Neural cell (in vitro differentiated cells): ENCODE measurements around the gene MPP1. TPM values are rescaled to one million over a fixed set of nuclear protein-coding genes. Genes with fewer than 3 reads are reported as not detected.

ENCODE experiments used
- H2AFZ ChIP-seq: fragments of 200-600, 300-800 bp; sonication (generic), shearing (Covaris generic); 2 replicates; pipeline ENCODE4 v1.6.0; 2014; ENCODE audit warnings: low read depth, mild to moderate bottlenecking, antibody characterized with exemption, low read length, moderate library complexity
- H3F3A ChIP-seq: fragments of 200-600 bp; shearing (Covaris generic); 2 replicates; pipeline ENCODE4 v1.6.1; 2016; ENCODE audit warnings: mild to moderate bottlenecking, moderate library complexity, mixed read lengths, antibody characterized with exemption, low read length; ENCODE audit not compliant: insufficient read depth, poor library complexity, severe bottlenecking
- H3K27ac ChIP-seq: fragments of 200-600, 300-800 bp; sonication (generic), shearing (Covaris generic); 2 replicates; pipeline ENCODE4 v1.5.1; 2014; ENCODE audit warnings: mild to moderate bottlenecking, low read length, moderate library complexity
- H3K27me3 ChIP-seq: fragments of 300-800, 200-600 bp; sonication (generic), shearing (Covaris generic); 2 replicates; pipeline ENCODE4 v1.6.0; 2014; ENCODE audit warnings: mild to moderate bottlenecking, low read depth, low read length, moderate library complexity; ENCODE audit not compliant: insufficient read depth
- H3K36me3 ChIP-seq: fragments of 300-800, 200-600 bp; sonication (generic), shearing (Covaris generic); 2 replicates; pipeline ENCODE4 v1.5.1; 2014; ENCODE audit warnings: mild to moderate bottlenecking, antibody characterized with exemption, low read length, moderate library complexity; ENCODE audit not compliant: insufficient read depth
- H3K4me2 ChIP-seq: fragments of 300-800, 200-600 bp; sonication (generic), shearing (Covaris generic); 2 replicates; pipeline ENCODE4 v1.6.0; 2014; ENCODE audit warnings: mild to moderate bottlenecking, low read length
- H3K4me3 ChIP-seq: fragments of 300-800, 200-600 bp; sonication (generic), shearing (Covaris generic); 2 replicates; pipeline ENCODE4 v1.5.1; 2014; ENCODE audit warnings: mild to moderate bottlenecking, low read length, moderate library complexity
- H3K79me2 ChIP-seq: fragments of 200-600 bp; shearing (Covaris generic); replicated peaks from 2 replicates; pipeline ENCODE4 v1.6.0; 2014; ENCODE audit warnings: mild to moderate bottlenecking, low read length, moderate library complexity; ENCODE audit not compliant: insufficient read depth
- H3K9ac ChIP-seq: fragments of 300-800, 200-600 bp; sonication (generic), shearing (Covaris generic); 2 replicates; pipeline ENCODE4 v1.6.1; 2016; ENCODE audit warnings: mild to moderate bottlenecking, low read length, mixed read lengths
- H3K9me2 ChIP-seq: fragments of 200-600 bp; shearing (Covaris generic); 2 replicates; pipeline ENCODE4 v1.6.1; 2016; ENCODE audit warnings: mild to moderate bottlenecking, low read length, mixed read lengths; ENCODE audit not compliant: insufficient read depth
- H3K9me3 ChIP-seq: fragments of 200-600, 300-800 bp; sonication (generic), shearing (Covaris generic); 2 replicates; pipeline ENCODE4 v1.6.1; 2016; ENCODE audit warnings: mild to moderate bottlenecking, mixed run types, low read length, moderate library complexity, mixed read lengths
- H4K20me1 ChIP-seq: fragments of 200-600 bp; shearing (Covaris generic); 2 replicates; pipeline ENCODE4 v1.6.1; 2016; ENCODE audit warnings: mild to moderate bottlenecking, mixed run types; ENCODE audit not compliant: insufficient read depth
- EP300 ChIP-seq: fragments of 450-650 bp; conservative IDR thresholded peaks from 2 replicates; pipeline ENCODE4 v1.6.1; 2014; ENCODE audit warnings: antibody characterized with exemption, mild to moderate bottlenecking, moderate library complexity; ENCODE audit not compliant: poor library complexity, severe bottlenecking
- EZH2 ChIP-seq: fragments of 200-600, 300-800 bp; shearing (Covaris generic), sonication (generic); IDR thresholded peaks from 2 replicates; pipeline ENCODE4 v1.6.1; 2014; ENCODE audit warnings: antibody characterized with exemption, low read length, borderline replicate concordance, mild to moderate bottlenecking; ENCODE audit not compliant: insufficient read depth, poor library complexity, severe bottlenecking
- MXI1 ChIP-seq: fragments of 450-650 bp; conservative IDR thresholded peaks from 2 replicates; pipeline ENCODE4 v1.6.1; 2014; ENCODE audit warnings: antibody characterized with exemption, mild to moderate bottlenecking; ENCODE audit not compliant: poor library complexity, severe bottlenecking
- POLR2AphosphoS5 ChIP-seq: IDR thresholded peaks from 2 replicates; pipeline ENCODE4 v1.6.1; 2012
- RAD21 ChIP-seq: fragments of 450-650 bp; conservative IDR thresholded peaks from 2 replicates; pipeline ENCODE4 v1.6.1; 2014; ENCODE audit warnings: antibody characterized with exemption, mild to moderate bottlenecking, moderate library complexity
- SMC3 ChIP-seq: fragments of 450-650 bp; conservative IDR thresholded peaks from 2 replicates; pipeline ENCODE4 v1.6.1; 2014; ENCODE audit warnings: antibody characterized with exemption, mild to moderate bottlenecking, moderate library complexity; ENCODE audit not compliant: poor library complexity
- TAF1 ChIP-seq: IDR thresholded peaks from 2 replicates; pipeline ENCODE4 v1.6.1; 2012; ENCODE audit warnings: low read depth
- polyA plus RNA-seq: library from polyadenylated mRNA; depleted of rRNA; stranded (reverse); fragments of >200 nt; gene quantifications from 2 replicates; pipeline ENCODE4 v1.2.3, GENCODE V29; 2014
- TF ChIP-seq, protein P1 (sequence below): IDR thresholded peaks from 2 replicates; pipeline ENCODE4 v1.6.1; 2012; ENCODE audit warnings: borderline replicate concordance
- TF ChIP-seq, protein P2 (sequence below): fragments of 450-650 bp; IDR thresholded peaks from 2 replicates; pipeline ENCODE4 v1.5.1; 2014; ENCODE audit warnings: antibody characterized with exemption, mild to moderate bottlenecking, moderate library complexity; ENCODE audit not compliant: poor library complexity, severe bottlenecking

The MPP1 gene
- polyA plus RNA-seq, 1 donor from 2014 or later = 17.5 TPM

DNA sequence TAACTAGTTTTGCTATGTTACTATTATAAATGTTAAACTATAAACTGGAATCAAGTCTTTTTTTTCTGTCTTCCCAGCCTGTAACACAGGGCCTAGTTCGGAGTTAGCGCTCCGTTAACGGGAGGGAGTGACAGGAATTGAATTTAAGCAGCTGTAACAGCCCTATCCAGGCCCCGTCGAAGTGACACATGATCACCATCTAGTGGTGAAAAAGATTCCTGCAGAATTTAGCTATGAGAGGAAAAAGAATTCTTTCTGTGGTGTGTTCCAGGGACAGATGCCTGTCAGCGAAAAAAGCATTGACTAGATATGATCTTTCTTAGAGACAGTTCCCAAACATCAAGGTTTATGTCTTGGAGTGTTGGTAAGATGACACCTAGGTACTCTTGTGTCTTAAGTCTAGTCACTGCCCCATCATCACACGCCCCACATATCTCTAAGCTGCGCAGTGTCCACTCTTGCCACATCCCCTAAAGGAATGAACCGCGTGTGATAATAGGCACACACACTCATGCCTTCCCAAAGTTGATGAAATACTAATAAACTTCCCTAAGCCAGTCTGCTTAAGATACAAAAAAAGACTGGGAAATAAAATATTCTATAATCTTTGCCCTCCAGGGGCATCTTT is 56.5 kb downstream of the MPP1 start:
- Histone ChIP-seq H3K36me3 (no peaks in the 10 kb centered on the region), H3K9ac (no peak overlapping the region), H3K9me2 (no peaks in the 10 kb centered on the region), H3K9me3 (no peaks in the 10 kb centered on the region), H3K27me3 (peaks cover 37% of the 10 kb centered on the region), H3K4me2 (no peak overlapping the region), H3K4me3 (no peak overlapping the region), H3K27ac (no peak overlapping the region), H3F3A (no peaks in the 10 kb centered on the region), H4K20me1 (no peaks in the 10 kb centered on the region), H2AFZ (no peak overlapping the region), H3K79me2 (no peaks in the 10 kb centered on the region)
- TF ChIP-seq, protein P1, sequence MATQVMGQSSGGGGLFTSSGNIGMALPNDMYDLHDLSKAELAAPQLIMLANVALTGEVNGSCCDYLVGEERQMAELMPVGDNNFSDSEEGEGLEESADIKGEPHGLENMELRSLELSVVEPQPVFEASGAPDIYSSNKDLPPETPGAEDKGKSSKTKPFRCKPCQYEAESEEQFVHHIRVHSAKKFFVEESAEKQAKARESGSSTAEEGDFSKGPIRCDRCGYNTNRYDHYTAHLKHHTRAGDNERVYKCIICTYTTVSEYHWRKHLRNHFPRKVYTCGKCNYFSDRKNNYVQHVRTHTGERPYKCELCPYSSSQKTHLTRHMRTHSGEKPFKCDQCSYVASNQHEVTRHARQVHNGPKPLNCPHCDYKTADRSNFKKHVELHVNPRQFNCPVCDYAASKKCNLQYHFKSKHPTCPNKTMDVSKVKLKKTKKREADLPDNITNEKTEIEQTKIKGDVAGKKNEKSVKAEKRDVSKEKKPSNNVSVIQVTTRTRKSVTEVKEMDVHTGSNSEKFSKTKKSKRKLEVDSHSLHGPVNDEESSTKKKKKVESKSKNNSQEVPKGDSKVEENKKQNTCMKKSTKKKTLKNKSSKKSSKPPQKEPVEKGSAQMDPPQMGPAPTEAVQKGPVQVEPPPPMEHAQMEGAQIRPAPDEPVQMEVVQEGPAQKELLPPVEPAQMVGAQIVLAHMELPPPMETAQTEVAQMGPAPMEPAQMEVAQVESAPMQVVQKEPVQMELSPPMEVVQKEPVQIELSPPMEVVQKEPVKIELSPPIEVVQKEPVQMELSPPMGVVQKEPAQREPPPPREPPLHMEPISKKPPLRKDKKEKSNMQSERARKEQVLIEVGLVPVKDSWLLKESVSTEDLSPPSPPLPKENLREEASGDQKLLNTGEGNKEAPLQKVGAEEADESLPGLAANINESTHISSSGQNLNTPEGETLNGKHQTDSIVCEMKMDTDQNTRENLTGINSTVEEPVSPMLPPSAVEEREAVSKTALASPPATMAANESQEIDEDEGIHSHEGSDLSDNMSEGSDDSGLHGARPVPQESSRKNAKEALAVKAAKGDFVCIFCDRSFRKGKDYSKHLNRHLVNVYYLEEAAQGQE = no peak
- TF ChIP-seq TAF1 (no peak), RAD21 (peak; percentile 63), EP300 (no peak), SMC3 (peak; percentile 58), MXI1 (no peak)
- TF ChIP-seq, protein P2, sequence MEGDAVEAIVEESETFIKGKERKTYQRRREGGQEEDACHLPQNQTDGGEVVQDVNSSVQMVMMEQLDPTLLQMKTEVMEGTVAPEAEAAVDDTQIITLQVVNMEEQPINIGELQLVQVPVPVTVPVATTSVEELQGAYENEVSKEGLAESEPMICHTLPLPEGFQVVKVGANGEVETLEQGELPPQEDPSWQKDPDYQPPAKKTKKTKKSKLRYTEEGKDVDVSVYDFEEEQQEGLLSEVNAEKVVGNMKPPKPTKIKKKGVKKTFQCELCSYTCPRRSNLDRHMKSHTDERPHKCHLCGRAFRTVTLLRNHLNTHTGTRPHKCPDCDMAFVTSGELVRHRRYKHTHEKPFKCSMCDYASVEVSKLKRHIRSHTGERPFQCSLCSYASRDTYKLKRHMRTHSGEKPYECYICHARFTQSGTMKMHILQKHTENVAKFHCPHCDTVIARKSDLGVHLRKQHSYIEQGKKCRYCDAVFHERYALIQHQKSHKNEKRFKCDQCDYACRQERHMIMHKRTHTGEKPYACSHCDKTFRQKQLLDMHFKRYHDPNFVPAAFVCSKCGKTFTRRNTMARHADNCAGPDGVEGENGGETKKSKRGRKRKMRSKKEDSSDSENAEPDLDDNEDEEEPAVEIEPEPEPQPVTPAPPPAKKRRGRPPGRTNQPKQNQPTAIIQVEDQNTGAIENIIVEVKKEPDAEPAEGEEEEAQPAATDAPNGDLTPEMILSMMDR = peak; percentile 69

DNA sequence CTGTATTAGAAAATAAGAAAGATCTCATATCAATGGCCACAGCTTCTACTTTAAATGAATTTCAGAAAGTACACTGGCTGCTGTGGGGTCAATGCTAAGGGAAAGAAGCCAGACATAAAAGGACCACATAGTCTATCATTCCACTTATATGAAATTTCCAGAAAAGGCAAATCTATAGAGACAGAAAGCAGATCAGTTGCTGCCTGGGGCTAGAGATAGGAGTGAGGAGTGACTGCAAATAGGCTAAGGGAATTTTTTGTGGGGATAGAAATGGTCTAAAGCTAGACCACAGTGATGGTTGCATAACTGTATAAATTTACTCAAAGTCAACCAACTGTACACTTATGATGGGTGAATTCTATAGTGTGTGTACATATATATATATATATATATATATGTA is 62.7 kb downstream of the MPP1 start:
- Histone ChIP-seq H3K36me3 (no peaks in the 10 kb centered on the region), H4K20me1 (no peaks in the 10 kb centered on the region), H3K9me3 (no peaks in the 10 kb centered on the region), H3K27me3 (no peaks in the 10 kb centered on the region), H3K4me2 (no peak overlapping the region), H3K9ac (no peak overlapping the region), H3K9me2 (no peaks in the 10 kb centered on the region), H2AFZ (no peak overlapping the region), H3F3A (no peaks in the 10 kb centered on the region), H3K79me2 (no peaks in the 10 kb centered on the region), H3K27ac (no peak overlapping the region), H3K4me3 (no peak overlapping the region)
- TF ChIP-seq TAF1 = no peak
- TF ChIP-seq EZH2 = no peak
- TF ChIP-seq POLR2AphosphoS5 = no peak
- no peak for TF ChIP-seq RAD21
- TF ChIP-seq, protein P1 = no peak
- TF ChIP-seq SMC3 = no peak
